Kidney epithelial cell (primary cell): ENCODE measurements around the gene ABCA2. TPM values are rescaled to one million over a fixed set of nuclear protein-coding genes. Genes with fewer than 3 reads are reported as not detected.

ENCODE experiments used
- DNase-seq: peaks from one replicate; pipeline ENCODE4 v3.0.0-alpha.2; 2010; ENCODE audit warnings: low read depth
- H3K27me3 ChIP-seq: 2 replicates; pipeline ENCODE4 v1.6.0; 2011; ENCODE audit warnings: low read length; ENCODE audit not compliant: control insufficient read depth, insufficient read depth
- H3K36me3 ChIP-seq: 2 replicates; pipeline ENCODE4 v1.5.1; 2011; ENCODE audit warnings: low read length; ENCODE audit not compliant: control insufficient read depth, insufficient read depth
- H3K4me3 ChIP-seq: 2 replicates; pipeline ENCODE4 v1.5.1; 2011; ENCODE audit warnings: low read depth, mild to moderate bottlenecking, control low read depth, low read length
- CTCF ChIP-seq: IDR thresholded peaks from 2 replicates; pipeline ENCODE4 v1.5.1; 2011; ENCODE audit warnings: mild to moderate bottlenecking, moderate library complexity, low read length, control low read depth, inconsistent platforms; ENCODE audit not compliant: insufficient read depth, poor library complexity, severe bottlenecking
- total RNA-seq: library from RNA; depleted of rRNA; stranded (reverse); fragments of >200 nt; gene quantifications from 2 replicates; pipeline ENCODE4 v1.2.3, GENCODE V29; 2015

The ABCA2 gene
- total RNA-seq, 1 donor from 2014 or later, result 5.3 TPM

GRCh38 chr9:137018761-137019559, 9.1 kb downstream of the ABCA2 start:
- no peak for TF ChIP-seq CTCF
- Histone ChIP-seq H3K4me3 (no peak overlapping the region), H3K27me3 (no peaks in the 10 kb centered on the region), H3K36me3 (peaks cover 2% of the 10 kb centered on the region)
- DNase-seq, result no peak

GRCh38 chr9:137017791-137018497, 10.1 kb downstream of the ABCA2 start:
- Histone ChIP-seq H3K36me3 (peaks cover 2% of the 10 kb centered on the region), H3K4me3 (no peak overlapping the region), H3K27me3 (no peaks in the 10 kb centered on the region)
- no peak for DNase-seq
- no peak for TF ChIP-seq CTCF

DNA sequence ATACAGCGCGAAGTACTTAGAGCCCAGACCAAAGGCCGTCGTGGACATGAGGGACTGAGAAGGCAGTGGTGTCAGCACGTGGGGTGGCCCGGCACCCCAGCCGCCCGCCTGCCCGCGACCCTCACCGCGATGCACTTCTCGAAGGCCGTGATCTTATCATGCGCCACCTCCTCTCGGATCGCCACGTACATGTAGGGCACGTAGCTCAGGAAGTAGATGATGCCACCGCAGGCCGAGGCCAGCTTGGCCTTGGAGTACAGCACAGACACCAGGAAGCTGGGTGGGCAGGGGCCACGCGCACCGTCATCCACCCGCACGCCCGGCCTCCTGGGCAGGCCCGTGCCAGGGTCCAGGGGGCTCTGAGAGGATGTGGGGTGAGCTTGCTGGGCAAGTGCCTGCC, 11.0 kb downstream of the ABCA2 start:
- H3K27me3 ChIP-seq, result no peaks in the 10 kb centered on the region
- H3K4me3 ChIP-seq, result no peak overlapping the region
- no peak for DNase-seq
- no peaks in the 10 kb centered on the region for H3K36me3 ChIP-seq
- no peak for TF ChIP-seq CTCF

- no peaks in the 10 kb centered on the region for H3K27me3 ChIP-seq
- no peak for DNase-seq
- no peak for TF ChIP-seq CTCF
- no peaks in the 10 kb centered on the region for H3K36me3 ChIP-seq
- no peak overlapping the region for H3K4me3 ChIP-seq
Measured at GRCh38 chr9:137016436-137016835, 11.6 kb downstream of the ABCA2 start.

- Histone ChIP-seq H3K36me3 (no peaks in the 10 kb centered on the region), H3K4me3 (no peak overlapping the region), H3K27me3 (no peaks in the 10 kb centered on the region)
- no peak for TF ChIP-seq CTCF
- no peak for DNase-seq
Measured at GRCh38 chr9:137015976-137016375, 12.1 kb downstream of the ABCA2 start.
